Testis (tissue), 3 donors: Measurements from ENCODE around the gene C6orf118. TPM values are rescaled to one million over a fixed set of nuclear protein-coding genes. Genes with fewer than 3 reads are reported as not detected.

Experiments used
- DNase-seq: peaks from one replicate; pipeline ENCODE4 v3.0.0-alpha.2; 2019
- H3K27ac ChIP-seq, 2 donors: fragments of 200-600 bp; sonication (generic); one replicate each; pipeline ENCODE4 v1.5.1; 2019
- H3K27me3 ChIP-seq: fragments of 200-600 bp; sonication (generic); one replicate; pipeline ENCODE4 v1.5.1; 2019
- H3K36me3 ChIP-seq: fragments of 200-600 bp; sonication (generic); one replicate; pipeline ENCODE4 v1.5.1; 2017; ENCODE audit warnings: low read depth; ENCODE audit errors: missing control alignments
- H3K4me1 ChIP-seq: fragments of 200-600 bp; sonication (generic); one replicate; pipeline ENCODE4 v1.5.1; 2019
- H3K4me3 ChIP-seq, 2 donors: fragments of 200-600 bp; sonication (generic); one replicate each; pipeline ENCODE4 v1.5.1; 2017 to 2019
- H3K9me3 ChIP-seq: fragments of 200-600 bp; sonication (generic); one replicate; pipeline ENCODE4 v1.5.1; 2017
- CTCF ChIP-seq, 3 experiments: fragments of 450-650 bp in 2 of 3; fragments of 200-600 bp in 1 of 3; sonication (generic) in 1 of 3; IDR thresholded peaks; one replicate each; pipeline ENCODE4 v1.5.1; 2016 to 2019; ENCODE audit warnings: antibody characterized with exemption in 3 of 3, mild to moderate bottlenecking in 2 of 3, moderate library complexity in 1 of 3
- POLR2A ChIP-seq: fragments of 450-650 bp; IDR thresholded peaks from one replicate; pipeline ENCODE4 v1.6.1; 2017; ENCODE audit warnings: antibody characterized with exemption, mild to moderate bottlenecking, moderate library complexity
- WGBS, 2 donors: methylation state at CpG; one replicate each; pipeline ENCODE4 v1.1.5; 2018; 5-methylcytosine and 5-hydroxymethylcytosine counted together
- intact Hi-C: fragments of 100-400 bp; cut with DNase I; formaldehyde crosslinking; loops from one replicate; pipeline ENCODE4 v1.15.1; 2023; ENCODE audit warnings: low total_unique reads
- polyA plus RNA-seq: library from polyadenylated mRNA; stranded (reverse); fragments of 350-450 nt; fragmentation: Illumina TruSeq; extraction: RNeasy Lipid Tissue Mini Kit (QIAGEN cat#74804); gene quantifications from one replicate; pipeline ENCODE4 v1.2.3, GENCODE V29; 2014; ENCODE audit warnings: low read depth, low replicate concordance; ENCODE audit not compliant: insufficient read depth
- total RNA-seq, 2 donors: library from RNA; depleted of rRNA; stranded (reverse); fragments of >200 nt; gene quantifications; one replicate each; pipeline ENCODE4 v1.2.3, GENCODE V29; 2016

C6orf118 gene
- total and polyA plus RNA-seq, 3 donors from 2014 or later, result 5.6 to 18.3 (median 16.1) TPM

- Histone ChIP-seq H3K27me3 (no peaks in the 10 kb centered on the region), H3K9me3 (no peaks in the 10 kb centered on the region), H3K36me3 (no peaks in the 10 kb centered on the region), H3K4me3 (no peak overlapping the region), H3K4me1 (no peaks in the 10 kb centered on the region), H3K27ac (no peak overlapping the region)
- intact Hi-C loops, result no loop called here
- DNase-seq, result no peak
- TF ChIP-seq POLR2A, result no peak
- TF ChIP-seq CTCF (IDR thresholded peaks at IDR 0.05), result no peak
- 85 to 87% methylated on average over 3 of the region's 3 CpGs for WGBS, 2 donors
Measured at GRCh38 chr6:165274611-165275010, 34.8 kb downstream of the C6orf118 start.

GRCh38 chr6:165272585-165272984 lies 36.8 kb downstream of the C6orf118 start:
- DNase-seq, result no peak
- intact Hi-C loops, result no loop called here
- TF ChIP-seq POLR2A (no peak), CTCF (IDR thresholded peaks at IDR 0.05) (no peak)
- no peaks in the 10 kb centered on the region for H3K9me3 ChIP-seq
- H3K36me3 ChIP-seq, result no peaks in the 10 kb centered on the region
- no peak overlapping the region for H3K4me3 ChIP-seq
- H3K27ac ChIP-seq, result no peak overlapping the region
- WGBS, 2 donors, result 73 to 86% methylated on average over 6 of the region's 6 CpGs
- no peaks in the 10 kb centered on the region for H3K4me1 ChIP-seq
- no peaks in the 10 kb centered on the region for H3K27me3 ChIP-seq

- intact Hi-C loops, result no loop called here
- no peaks in the 10 kb centered on the region for H3K27me3 ChIP-seq
- TF ChIP-seq POLR2A (no peak), CTCF (IDR thresholded peaks at IDR 0.05) (no peak)
- H3K4me3 ChIP-seq, result no peak overlapping the region
- WGBS, 2 donors, result 67 to 69% methylated on average over 7 of the region's 7 CpGs
- no peak overlapping the region for H3K27ac ChIP-seq
- no peaks in the 10 kb centered on the region for H3K36me3 ChIP-seq
- H3K9me3 ChIP-seq, result no peaks in the 10 kb centered on the region
- DNase-seq, result no peak
- no peaks in the 10 kb centered on the region for H3K4me1 ChIP-seq
Measured at GRCh38 chr6:165268987-165269386, 40.4 kb downstream of the C6orf118 start.

GRCh38 chr6:165266621-165267020 lies 42.8 kb downstream of the C6orf118 start:
- Histone ChIP-seq H3K4me3 (no peak overlapping the region), H3K27ac (no peak overlapping the region), H3K9me3 (no peaks in the 10 kb centered on the region), H3K36me3 (no peaks in the 10 kb centered on the region), H3K27me3 (no peaks in the 10 kb centered on the region), H3K4me1 (no peaks in the 10 kb centered on the region)
- intact Hi-C loops, result no loop called here
- DNase-seq, result no peak
- WGBS, 2 donors, result 81 to 91% methylated on average over 1 of the region's 1 CpG
- TF ChIP-seq POLR2A (no peak), CTCF (IDR thresholded peaks at IDR 0.05) (no peak)

- no peak overlapping the region for H3K27ac ChIP-seq
- H3K36me3 ChIP-seq, result no peaks in the 10 kb centered on the region
- WGBS, 2 donors, result 47 to 55% methylated on average over 5 of the region's 5 CpGs
- no peaks in the 10 kb centered on the region for H3K9me3 ChIP-seq
- intact Hi-C loops, result no loop called here
- no peak overlapping the region for H3K4me3 ChIP-seq
- no peaks in the 10 kb centered on the region for H3K4me1 ChIP-seq
- DNase-seq, result no peak
- no peak for TF ChIP-seq CTCF (IDR thresholded peaks at IDR 0.05)
- no peak for TF ChIP-seq POLR2A
- H3K27me3 ChIP-seq, result no peaks in the 10 kb centered on the region
Measured at GRCh38 chr6:165266191-165266590, 43.2 kb downstream of the C6orf118 start.
